Kidney (tissue), 14 donors: ENCODE data around the gene ACTR2. TPM values are rescaled to one million over a fixed set of nuclear protein-coding genes. Genes with fewer than 3 reads are reported as not detected.

Source experiments
- DNase-seq, 5 donors: peaks; one replicate each; pipeline ENCODE4 v3.0.0-alpha.2; 2013 to 2020
- FAIRE-seq: peaks from 2 replicates; lab custom pipeline; 2012; peaks lifted over from hg19 to GRCh38; lab: Jason Lieb, UNC
- H3K27ac ChIP-seq, 2 donors: one replicate each; pipeline ENCODE4 v1.7.0; 2013; ENCODE audit warnings: low read depth in 2 of 2, low read length in 2 of 2, inconsistent platforms in 1 of 2
- H3K27me3 ChIP-seq: one replicate; pipeline ENCODE4 v1.7.1; 2013; ENCODE audit warnings: low read length, inconsistent platforms; ENCODE audit not compliant: control insufficient read depth, insufficient read depth
- H3K36me3 ChIP-seq, 3 donors: one replicate each; pipeline versions ENCODE4 v1.7.0 to v1.7.1; 2013; ENCODE audit warnings: low read length in 3 of 3, control low read depth in 1 of 3, inconsistent platforms in 1 of 3; ENCODE audit not compliant: insufficient read depth in 3 of 3, control insufficient read depth in 2 of 3
- H3K4me1 ChIP-seq, 3 donors: one replicate each; pipeline versions ENCODE4 v1.7.0 to v1.7.1; 2013; ENCODE audit warnings: low read length in 3 of 3, inconsistent platforms in 1 of 3, low read depth in 1 of 3; ENCODE audit not compliant: control insufficient read depth in 2 of 3, insufficient read depth in 2 of 3
- H3K4me3 ChIP-seq, 3 donors: one replicate each; pipeline versions ENCODE4 v1.7.0 to v1.8.1; 2013; ENCODE audit warnings: low read length in 3 of 3, control low read depth in 1 of 3, inconsistent platforms in 1 of 3
- H3K9ac ChIP-seq, 3 donors: one replicate each; pipeline versions ENCODE4 v1.7.0 to v1.7.1; 2013; ENCODE audit warnings: low read length in 3 of 3, control low read depth in 1 of 3, inconsistent platforms in 1 of 3
- H3K9me3 ChIP-seq, 3 donors: one replicate each; pipeline versions ENCODE4 v1.7.0 to v1.7.1; 2013; ENCODE audit warnings: low read length in 3 of 3, control low read depth in 1 of 3, inconsistent platforms in 1 of 3; ENCODE audit not compliant: control insufficient read depth in 2 of 3, insufficient read depth in 1 of 3
- CTCF ChIP-seq: IDR thresholded peaks from 3 replicates; pipeline ENCODE4 v1.5.1; 2012; ENCODE audit warnings: mild to moderate bottlenecking, moderate library complexity, borderline replicate concordance; ENCODE audit not compliant: insufficient read depth; ENCODE audit errors: extremely low read depth
- intact Hi-C: fragments of 100-400 bp; cut with DNase I; formaldehyde crosslinking; loops from one replicate; pipeline ENCODE4 v1.11.1; 2022
- polyA plus RNA-seq: library from polyadenylated mRNA; stranded (reverse); fragments of 350-450 nt; fragmentation: Illumina TruSeq; extraction: RNeasy Lipid Tissue Mini Kit (QIAGEN cat#74804); gene quantifications from one replicate; pipeline ENCODE4 v1.2.3, GENCODE V29; 2014; ENCODE audit warnings: low read depth, low replicate concordance; ENCODE audit not compliant: insufficient read depth
- total RNA-seq: library from RNA; stranded (reverse); fragmentation: NEBNext Ultra II Directional; extraction: Animal tissue kit (Norgen Biotek cat#: 25700); gene quantifications from one replicate; pipeline ENCODE4 v1.2.1, GENCODE V29; 2021
- donor health status: control.
- donor health status: control.
- donor health status: control.
- donor health status: control.
- donor health status: control.
- donor health status: DM: yes; HTN: yes; CAD: no.
- donor health status: Normal renal cell carcinoma (clear cell type).

ACTR2 gene
- total and polyA plus RNA-seq, 2 donors from 2014 or later = 38.5 to 230 TPM

- intact Hi-C loops = no loop called here
- Histone ChIP-seq H3K27me3 (no peaks in the 10 kb centered on the region), H3K4me3 (no peak overlapping the region), H3K4me1 (no peaks in the 10 kb centered on the region), H3K9me3 (no peaks in the 10 kb centered on the region), H3K36me3 (no peaks in the 10 kb centered on the region), H3K27ac (no peak overlapping the region), H3K9ac (no peak overlapping the region)
- no peak for FAIRE-seq
- TF ChIP-seq CTCF = no peak
- DNase-seq = no peak
Observed at GRCh38 chr2:65204461-65205210, 23.0 kb upstream of the ACTR2 start.

DNA sequence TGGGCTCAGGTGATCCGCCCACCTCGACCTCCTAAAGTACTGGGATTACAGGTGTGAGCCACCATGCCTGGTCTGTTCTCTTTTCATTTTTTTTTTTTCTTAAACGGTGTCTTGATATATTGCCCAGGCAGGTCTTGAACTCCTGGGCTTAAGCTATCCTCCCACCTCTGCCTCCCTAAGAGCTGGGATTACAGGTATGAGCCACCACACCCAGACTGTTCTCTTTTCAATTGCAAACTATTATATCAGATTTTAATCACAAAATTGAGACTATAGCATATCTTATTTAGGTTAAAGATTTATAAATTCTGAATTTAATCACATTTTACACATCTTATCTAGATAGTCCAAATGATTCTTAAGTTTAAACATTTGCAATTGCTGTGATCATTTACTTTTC, 15.5 kb upstream of the ACTR2 start:
- H3K4me1 ChIP-seq = no peaks in the 10 kb centered on the region
- no peak overlapping the region for H3K27ac ChIP-seq
- intact Hi-C loops = no loop called here
- H3K9me3 ChIP-seq = no peaks in the 10 kb centered on the region
- no peak overlapping the region for H3K4me3 ChIP-seq
- H3K9ac ChIP-seq = no peak overlapping the region
- FAIRE-seq (no peak), DNase-seq (no peak)
- no peaks in the 10 kb centered on the region for H3K27me3 ChIP-seq
- H3K36me3 ChIP-seq = no peaks in the 10 kb centered on the region
- no peak for TF ChIP-seq CTCF

- H3K4me1 ChIP-seq = no peaks in the 10 kb centered on the region
- H3K4me3 ChIP-seq = no peak overlapping the region
- H3K27me3 ChIP-seq = no peaks in the 10 kb centered on the region
- H3K36me3 ChIP-seq = no peaks in the 10 kb centered on the region
- H3K27ac ChIP-seq = no peak overlapping the region
- no peaks in the 10 kb centered on the region for H3K9me3 ChIP-seq
- no peak overlapping the region for H3K9ac ChIP-seq
- intact Hi-C loops = no loop called here
- no peak for TF ChIP-seq CTCF
- DNase-seq (no peak), FAIRE-seq (no peak)
Observed at GRCh38 chr2:65212619-65213018, 15.0 kb upstream of the ACTR2 start.

DNA sequence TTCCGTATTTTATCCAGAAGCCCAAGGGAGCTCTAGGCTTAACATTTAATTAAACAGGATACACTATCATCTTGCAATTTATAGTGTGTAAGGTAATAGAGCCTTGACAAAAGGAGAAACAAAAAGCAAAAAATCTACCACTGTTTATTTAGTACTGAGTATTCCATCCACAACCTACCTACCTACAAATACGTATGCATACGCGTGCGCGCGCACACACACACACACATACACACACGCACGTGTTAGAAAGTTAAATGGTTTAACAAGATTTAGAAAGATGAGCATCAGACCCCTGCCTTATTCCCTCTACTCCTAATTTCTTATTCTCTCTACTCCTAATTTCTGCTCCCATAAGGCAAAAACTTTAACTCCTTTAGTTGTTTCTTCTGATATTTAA, 14.6 kb upstream of the ACTR2 start:
- no peak overlapping the region for H3K9ac ChIP-seq
- no peaks in the 10 kb centered on the region for H3K4me1 ChIP-seq
- FAIRE-seq (no peak), DNase-seq (no peak)
- H3K36me3 ChIP-seq = no peaks in the 10 kb centered on the region
- H3K4me3 ChIP-seq = no peak overlapping the region
- no peaks in the 10 kb centered on the region for H3K9me3 ChIP-seq
- intact Hi-C loops = no loop called here
- H3K27me3 ChIP-seq = no peaks in the 10 kb centered on the region
- no peak for TF ChIP-seq CTCF
- no peak overlapping the region for H3K27ac ChIP-seq
